ENCODE data around the gene TMTC4. TPM values are rescaled to one million over a fixed set of nuclear protein-coding genes. Genes with fewer than 3 reads are reported as not detected.
"Not testable (repeated sequence)": the region's sequence is repeated elsewhere in the genome, so short reads cannot be mapped to it uniquely, and the experiment has no call there.

TMTC4 gene
- total RNA-seq, 2 experiments from 2014 or later = 8.0 to 9.3 TPM

GRCh38 chr13:100694722-100695508 is 20.3 kb upstream of the TMTC4 start:
- ATAC-seq (ENCODE audit: poor library complexity) (no peak), DNase-seq (no peak)
- H3K27ac ChIP-seq (ENCODE audit: low read depth in 1 of 2, low read length in 2 of 2) = no peak overlapping the region
- CTCF ChIA-PET = no interaction called here
- peaks cover 4% of the 10 kb centered on the region for H3K9me3 Mint-ChIP-seq
- TF ChIP-seq CTCF (IDR thresholded peaks at IDR 0.05) = no peak
- H3K4me1 Mint-ChIP-seq (ENCODE audit: low read depth) = no peaks in the 10 kb centered on the region
- POLR2A ChIA-PET = no interaction called here
- H3K27ac Mint-ChIP-seq = no peak overlapping the region
- H3K4me3 ChIP-seq (ENCODE audit: low read length) = no peak overlapping the region
- no peaks in the 10 kb centered on the region for H3K36me3 ChIP-seq (ENCODE audit: insufficient read depth, low read length)
- H3K9me3 ChIP-seq (ENCODE audit: control insufficient read depth in 1 of 2, insufficient read depth in 1 of 2, low read length in 2 of 2) = peaks cover 3 to 8% of the 10 kb centered on the region in 2 experiments
- H3K4me3 Mint-ChIP-seq = no peak overlapping the region
- H3K27me3 ChIP-seq (ENCODE audit: control insufficient read depth in 1 of 2, insufficient read depth in 2 of 2, low read length in 2 of 2) = peaks cover 0 to 5% of the 10 kb centered on the region in 2 experiments
- no peaks in the 10 kb centered on the region for H3K36me3 Mint-ChIP-seq (ENCODE audit: low read depth)
- H3K27me3 Mint-ChIP-seq = peaks cover 51% of the 10 kb centered on the region
- intact Hi-C loops (cut with DNase I, micrococcal nuclease) = no loop called here
- H3K4me1 ChIP-seq (ENCODE audit: insufficient read depth, low read length) = no peaks in the 10 kb centered on the region

GRCh38 chr13:100689191-100689590 is 14.6 kb upstream of the TMTC4 start:
- no peak overlapping the region for H3K4me3 ChIP-seq (ENCODE audit: low read length)
- ChIA-PET POLR2A (interaction anchor here (0.6 kb wide), 1 partner anchor 701 kb away, joined by 3 read pairs; no protein-coding TSS in a partner anchor), CTCF (no interaction called here)
- peaks cover 11% of the 10 kb centered on the region for H3K9me3 Mint-ChIP-seq
- ATAC-seq (ENCODE audit: poor library complexity) (no peak), DNase-seq (no peak)
- H3K27me3 Mint-ChIP-seq = peaks cover 35% of the 10 kb centered on the region
- H3K4me1 ChIP-seq (ENCODE audit: insufficient read depth, low read length) = no peaks in the 10 kb centered on the region
- peaks cover 6% of the 10 kb centered on the region for H3K36me3 Mint-ChIP-seq (ENCODE audit: low read depth)
- H3K9me3 ChIP-seq (ENCODE audit: control insufficient read depth in 1 of 2, insufficient read depth in 1 of 2, low read length in 2 of 2) = peaks cover 12 to 17% of the 10 kb centered on the region in 2 experiments
- H3K36me3 ChIP-seq (ENCODE audit: insufficient read depth, low read length) = no peaks in the 10 kb centered on the region
- H3K27ac ChIP-seq (ENCODE audit: low read depth in 1 of 2, low read length in 2 of 2) = no peak overlapping the region
- H3K27ac Mint-ChIP-seq = no peak overlapping the region
- peaks cover 2 to 5% of the 10 kb centered on the region in 2 experiments for H3K27me3 ChIP-seq (ENCODE audit: control insufficient read depth in 1 of 2, insufficient read depth in 2 of 2, low read length in 2 of 2)
- no peak overlapping the region for H3K4me3 Mint-ChIP-seq
- TF ChIP-seq CTCF (IDR thresholded peaks at IDR 0.05) = no peak
- intact Hi-C loops (cut with DNase I, micrococcal nuclease) = no loop called here
- H3K4me1 Mint-ChIP-seq (ENCODE audit: low read depth) = no peaks in the 10 kb centered on the region

- TF ChIP-seq CTCF (IDR thresholded peaks at IDR 0.05) = no peak
- intact Hi-C loops (cut with DNase I, micrococcal nuclease) = no loop called here
- no peaks in the 10 kb centered on the region for H3K36me3 ChIP-seq (ENCODE audit: insufficient read depth, low read length)
- ATAC-seq (ENCODE audit: poor library complexity) = no peak
- Mint-ChIP-seq H3K4me3 (no peak overlapping the region), H3K9me3 (no peaks in the 10 kb centered on the region), H3K27me3 (peaks cover 11% of the 10 kb centered on the region), H3K27ac (no peak overlapping the region), H3K4me1 (ENCODE audit: low read depth) (peaks cover 10% of the 10 kb centered on the region), H3K36me3 (ENCODE audit: low read depth) (peaks cover 9% of the 10 kb centered on the region)
- ChIA-PET POLR2A (no interaction called here), CTCF (no interaction called here)
- H3K9me3 ChIP-seq (ENCODE audit: control insufficient read depth in 1 of 2, insufficient read depth in 1 of 2, low read length in 2 of 2) = no peaks in the 10 kb centered on the region
- H3K4me1 ChIP-seq (ENCODE audit: insufficient read depth, low read length) = peaks cover 8% of the 10 kb centered on the region
- peaks cover 0 to 2% of the 10 kb centered on the region in 2 experiments for H3K27me3 ChIP-seq (ENCODE audit: control insufficient read depth in 1 of 2, insufficient read depth in 2 of 2, low read length in 2 of 2)
- no peak for DNase-seq
- no peak overlapping the region for H3K27ac ChIP-seq (ENCODE audit: low read depth in 1 of 2, low read length in 2 of 2)
- H3K4me3 ChIP-seq (ENCODE audit: low read length) = no peak overlapping the region
Observed at GRCh38 chr13:100680131-100680530, 5.5 kb upstream of the TMTC4 start.

GRCh38 chr13:100677128-100677527 is 2.5 kb upstream of the TMTC4 start:
- H3K9me3 Mint-ChIP-seq; H3K27ac Mint-ChIP-seq; H3K9me3 ChIP-seq (ENCODE audit: control insufficient read depth in 1 of 2, insufficient read depth in 1 of 2, low read length in 2 of 2); DNase-seq; CTCF ChIA-PET; H3K27ac ChIP-seq (ENCODE audit: low read depth in 1 of 2, low read length in 2 of 2); H3K36me3 ChIP-seq (ENCODE audit: insufficient read depth, low read length); H3K27me3 ChIP-seq (ENCODE audit: control insufficient read depth in 1 of 2, insufficient read depth in 2 of 2, low read length in 2 of 2); H3K27me3 Mint-ChIP-seq; POLR2A ChIA-PET; ATAC-seq (ENCODE audit: poor library complexity); H3K4me3 ChIP-seq (ENCODE audit: low read length): not testable (repeated sequence)
- intact Hi-C loops (cut with DNase I, micrococcal nuclease) = loop anchor here in 1 of 2 experiments (5.0 to 10.0 kb wide), 3 partner anchors 105 to 1915 kb away; no protein-coding TSS in a partner anchor
- H3K4me1 ChIP-seq (ENCODE audit: insufficient read depth, low read length) = peaks cover 22% of the 10 kb centered on the region
- H3K36me3 Mint-ChIP-seq (ENCODE audit: low read depth) = peaks cover 15% of the 10 kb centered on the region
- H3K4me1 Mint-ChIP-seq (ENCODE audit: low read depth) = peaks cover 28% of the 10 kb centered on the region
- peak overlapping the region; percentile 13 for H3K4me3 Mint-ChIP-seq
